SK-N-SH (cell line): ENCODE data around the gene KRT74. TPM values are rescaled to one million over a fixed set of nuclear protein-coding genes. Genes with fewer than 3 reads are reported as not detected.

Experiments used
- CTCF ChIA-PET: fragments of 300-600, 350-600 bp; formaldehyde crosslinking; extraction: SDS; loops from one replicate; lab custom pipeline; 2021; lab: Yijun Ruan, JAX
- POLR2A ChIA-PET: fragments of 350-600 bp; sonication (Branson Sonifier 250); formaldehyde crosslinking; extraction: SDS; loops from one replicate; lab custom pipeline; 2020; ENCODE audit warnings: antibody characterized with exemption, inconsistent platforms; lab: Yijun Ruan, JAX
- DNase-seq: peaks from one replicate; pipeline ENCODE4 v3.0.0; 2012
- H2AFZ ChIP-seq: fragments of 200-600 bp; sonication (generic); 2 replicates; pipeline ENCODE4 v1.8.1; 2016; ENCODE audit warnings: antibody characterized with exemption, mild to moderate bottlenecking, low read depth
- H3F3A ChIP-seq: fragments of 200-600 bp; sonication (generic); replicated peaks from 2 replicates; pipeline ENCODE3; 2016; ENCODE audit warnings: antibody characterized with exemption, mild to moderate bottlenecking; ENCODE audit not compliant: insufficient read depth
- H3K27ac ChIP-seq, 2 experiments: fragments of 200-500 bp in 1 of 2; fragments of 200-600 bp in 1 of 2; sonication (Bioruptor generic) in 1 of 2; sonication (generic), shearing (Covaris generic) in 1 of 2; 2 replicates each; pipeline versions ENCODE4 v1.5.1 to v1.6.1; 2014 to 2016; ENCODE audit warnings: low read depth in 2 of 2, inconsistent platforms in 1 of 2, low read length in 1 of 2, mild to moderate bottlenecking in 1 of 2, mixed read lengths in 1 of 2
- H3K27me3 ChIP-seq: fragments of 200-600 bp; sonication (generic), shearing (Covaris generic); 2 replicates; pipeline ENCODE4 v1.6.1; 2016; ENCODE audit warnings: mixed run types; ENCODE audit not compliant: insufficient read depth
- H3K36me3 ChIP-seq, 2 experiments: fragments of 200-500 bp in 1 of 2; fragments of 200-600 bp in 1 of 2; sonication (Bioruptor generic) in 1 of 2; sonication (generic) in 1 of 2; replicated peaks in 1 of 2; 2 replicates each; pipeline versions ENCODE3 to v1.5.1; 2014 to 2016; ENCODE audit warnings: low read length in 1 of 2, mild to moderate bottlenecking in 1 of 2; ENCODE audit not compliant: insufficient read depth in 2 of 2, control insufficient read depth in 1 of 2
- H3K4me1 ChIP-seq, 2 experiments: fragments of 200-500 bp in 1 of 2; fragments of 200-600 bp in 1 of 2; sonication (Bioruptor generic) in 1 of 2; sonication (generic), shearing (Covaris generic) in 1 of 2; 2 replicates each; pipeline versions ENCODE4 v1.5.1 to v1.6.1; 2014 to 2016; ENCODE audit warnings: low read depth in 1 of 2, low read length in 1 of 2, mixed run types in 1 of 2; ENCODE audit not compliant: insufficient read depth in 2 of 2, control insufficient read depth in 1 of 2
- H3K4me2 ChIP-seq: fragments of 200-600 bp; sonication (generic), shearing (Covaris generic); 2 replicates; pipeline ENCODE4 v1.6.1; 2017; ENCODE audit warnings: mixed run types
- H3K4me3 ChIP-seq, 2 experiments: fragments of 200-500 bp in 1 of 2; fragments of 200-600 bp in 1 of 2; sonication (Bioruptor generic) in 1 of 2; sonication (generic), shearing (Covaris generic) in 1 of 2; 2 replicates each; pipeline versions ENCODE4 v1.5.1 to v1.8.1; 2014 to 2016; ENCODE audit warnings: low read depth in 2 of 2, inconsistent platforms in 1 of 2, low read length in 1 of 2, mild to moderate bottlenecking in 1 of 2, mixed read lengths in 1 of 2, moderate library complexity in 1 of 2
- H3K79me2 ChIP-seq: fragments of 200-600 bp; sonication (generic); 2 replicates; pipeline ENCODE4 v1.8.1; 2017; ENCODE audit warnings: mild to moderate bottlenecking; ENCODE audit not compliant: insufficient read depth
- H3K9ac ChIP-seq: fragments of 200-600 bp; sonication (generic); 2 replicates; pipeline ENCODE4 v1.6.1; 2017; ENCODE audit warnings: mixed run types
- H3K9me2 ChIP-seq: fragments of 200-600 bp; sonication (generic); 2 replicates; pipeline ENCODE4 v1.6.1; 2017; ENCODE audit warnings: mixed run types
- H3K9me3 ChIP-seq: fragments of 200-600 bp; sonication (generic); 2 replicates; pipeline ENCODE4 v1.6.1; 2017; ENCODE audit warnings: mixed run types, mild to moderate bottlenecking, moderate library complexity
- H4K20me1 ChIP-seq: fragments of 200-600 bp; sonication (generic); 2 replicates; pipeline ENCODE4 v1.6.1; 2017; ENCODE audit warnings: mild to moderate bottlenecking, mixed run types; ENCODE audit not compliant: insufficient read depth
- CHD2 ChIP-seq: fragments of 150-350 bp; IDR thresholded peaks from 2 replicates; pipeline ENCODE4 v1.6.1; 2018; ENCODE audit warnings: low read length; ENCODE audit not compliant: partially characterized antibody
- CTCF ChIP-seq: fragments of 200-600 bp; sonication (generic); IDR thresholded peaks from 2 replicates; pipeline ENCODE4 v1.6.1; 2017; ENCODE audit warnings: antibody characterized with exemption, mild to moderate bottlenecking, moderate library complexity
- ELF1 ChIP-seq: IDR thresholded peaks from 2 replicates; pipeline ENCODE4 v1.4.0; 2012
- EZH2phosphoT487 ChIP-seq: fragments of 200-600 bp; sonication (generic); IDR thresholded peaks from 2 replicates; pipeline ENCODE4 v1.6.1; 2017; ENCODE audit warnings: low read depth, mixed run types, mild to moderate bottlenecking, antibody characterized with exemption, moderate library complexity, borderline replicate concordance
- IRF3 ChIP-seq: fragments of 150-350 bp; IDR thresholded peaks from 2 replicates; pipeline ENCODE4 v1.6.1; 2016; ENCODE audit warnings: mild to moderate bottlenecking, low read depth, low read length
- JUND ChIP-seq: IDR thresholded peaks from 2 replicates; pipeline ENCODE4 v1.4.0; 2012
- MEF2A ChIP-seq: IDR thresholded peaks from 2 replicates; pipeline ENCODE4 v1.4.0; 2012; ENCODE audit warnings: low read depth, borderline replicate concordance
- PBX3 ChIP-seq: IDR thresholded peaks from 2 replicates; pipeline ENCODE4; 2012
- POLR2AphosphoS5 ChIP-seq: IDR thresholded peaks from 2 replicates; pipeline ENCODE4 v1.6.1; 2012; ENCODE audit warnings: low read depth, low read length
- RAD21 ChIP-seq: IDR thresholded peaks from 2 replicates; pipeline ENCODE4 v1.6.1; 2012; ENCODE audit warnings: mild to moderate bottlenecking, low read length
- REST ChIP-seq: IDR thresholded peaks from 2 replicates; pipeline ENCODE4 v1.6.1; 2012; ENCODE audit warnings: mild to moderate bottlenecking, low read depth, low read length, moderate library complexity
- RXRA ChIP-seq: IDR thresholded peaks from 2 replicates; pipeline ENCODE4 v1.4.0; 2012; ENCODE audit warnings: low read depth, mild to moderate bottlenecking, borderline replicate concordance
- TAF1 ChIP-seq: IDR thresholded peaks from 2 replicates; pipeline ENCODE4 v1.6.1; 2012; ENCODE audit warnings: low read depth, mild to moderate bottlenecking, low read length, moderate library complexity, borderline replicate concordance
- TEAD4 ChIP-seq: IDR thresholded peaks from 2 replicates; pipeline ENCODE4 v1.4.0; 2012; ENCODE audit warnings: mild to moderate bottlenecking, borderline replicate concordance; ENCODE audit not compliant: insufficient read depth
- USF2 ChIP-seq: fragments of 150-350 bp; IDR thresholded peaks from 2 replicates; pipeline ENCODE4 v1.6.1; 2017; ENCODE audit warnings: antibody characterized with exemption, low read length, low read depth, borderline replicate concordance
- YY1 ChIP-seq: IDR thresholded peaks from 2 replicates; pipeline ENCODE4 v1.4.0; 2012; ENCODE audit warnings: low read depth, mild to moderate bottlenecking
- WGBS: methylation state at CpG from one replicate; pipeline ENCODE4 v1.1.6; 2017; ENCODE audit warnings: low lambda C conversion rate; 5-methylcytosine and 5-hydroxymethylcytosine counted together
- polyA plus RNA-seq, 3 experiments: library from polyadenylated mRNA; depleted of rRNA; stranded (reverse); fragments of >200 nt; gene quantifications; 2 replicates each; pipeline ENCODE4 v1.2.3, GENCODE V29; 2012

Gene KRT74
- polyA plus RNA-seq, 1 of the 3 experiments (the other 2 are of a cell fraction): not detected

GRCh38 chr12:52530366-52530765 lies 43.3 kb downstream of the KRT74 start:
- Histone ChIP-seq H3F3A (no peaks in the 10 kb centered on the region), H3K4me1 (no peaks in the 10 kb centered on the region), H4K20me1 (no peaks in the 10 kb centered on the region), H3K4me3 (no peak overlapping the region), H3K9me2 (no peaks in the 10 kb centered on the region), H3K9ac (no peak overlapping the region), H3K4me2 (no peak overlapping the region), H2AFZ (no peak overlapping the region), H3K79me2 (no peaks in the 10 kb centered on the region), H3K27ac (no peak overlapping the region), H3K36me3 (no peaks in the 10 kb centered on the region), H3K9me3 (no peaks in the 10 kb centered on the region), H3K27me3 (peaks cover 27% of the 10 kb centered on the region; the same call in 1 of the 2 replicates)
- no peak for TF ChIP-seq USF2
- TF ChIP-seq ELF1: no peak
- no peak for TF ChIP-seq POLR2AphosphoS5
- no peak for TF ChIP-seq TEAD4
- DNase-seq: no peak
- 13% methylated on average over 2 of the region's 2 CpGs for WGBS
- ChIA-PET POLR2A (no interaction called here), CTCF (interaction anchor here (1.3 kb wide), 1 partner anchor 14 kb away, joined by 3 read pairs; no protein-coding TSS in a partner anchor)

GRCh38 chr12:52529846-52530245 lies 43.8 kb downstream of the KRT74 start:
- no peak for DNase-seq
- H3K27ac ChIP-seq: no peak overlapping the region
- ChIA-PET POLR2A (no interaction called here), CTCF (no interaction called here)
- H3K9ac ChIP-seq: no peak overlapping the region
- H3K4me1 ChIP-seq: no peaks in the 10 kb centered on the region
- H4K20me1 ChIP-seq: no peaks in the 10 kb centered on the region
- H3K4me3 ChIP-seq: no peak overlapping the region
- no peaks in the 10 kb centered on the region for H3K9me3 ChIP-seq
- H3K4me2 ChIP-seq: no peak overlapping the region
- 25% methylated on average over 9 of the region's 9 CpGs for WGBS
- H3K27me3 ChIP-seq: peaks cover 29% of the 10 kb centered on the region; the same call in 1 of the 2 replicates
- TF ChIP-seq IRF3 (no peak), CTCF (no peak), MEF2A (no peak), RAD21 (no peak), PBX3 (no peak), POLR2AphosphoS5 (no peak), EZH2phosphoT487 (no peak), TAF1 (no peak), JUND (no peak), CHD2 (no peak), REST (no peak), RXRA (no peak), YY1 (no peak)
- no peaks in the 10 kb centered on the region for H3K36me3 ChIP-seq
- no peaks in the 10 kb centered on the region for H3K79me2 ChIP-seq
- no peaks in the 10 kb centered on the region for H3F3A ChIP-seq
- no peak overlapping the region for H2AFZ ChIP-seq
- H3K9me2 ChIP-seq: no peaks in the 10 kb centered on the region
